ENCODE data around the gene PSMB7.

Gene PSMB7

DNA sequence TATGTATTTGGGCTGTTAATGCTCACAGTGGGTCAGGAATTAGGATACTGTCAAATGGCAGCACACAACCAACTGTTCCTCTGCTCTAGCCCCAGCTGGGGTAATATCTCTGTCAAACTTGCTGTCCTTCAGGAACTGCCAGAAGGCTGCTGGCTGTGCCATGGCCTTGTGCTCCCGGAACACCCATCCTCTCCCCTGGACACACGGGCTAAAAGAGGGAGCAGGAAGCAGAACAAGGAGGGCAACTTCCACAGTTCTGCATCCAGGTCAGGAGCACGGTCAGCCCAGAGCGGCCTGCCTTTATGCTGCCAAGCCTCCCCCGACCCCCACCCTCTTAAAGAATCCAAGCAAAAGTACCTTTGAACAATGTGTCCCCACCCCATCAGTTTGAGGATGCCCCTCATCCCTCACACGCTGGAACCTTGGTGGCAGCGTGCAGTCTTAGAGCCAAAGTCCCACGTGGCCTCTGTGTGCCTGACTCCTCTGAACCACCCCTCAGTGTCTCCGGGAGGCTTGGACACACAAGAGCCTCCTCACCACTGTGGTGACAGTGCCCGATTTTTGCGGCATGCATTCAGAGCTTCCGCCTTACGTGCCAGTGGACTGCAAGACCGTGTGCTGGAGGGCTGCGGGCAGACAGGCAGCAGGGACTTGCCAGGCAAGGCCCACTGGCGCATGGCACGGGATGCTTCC, 60.8 kb downstream of the PSMB7 start:
- Histone ChIP-seq H3K4me3 (ENCODE audit: low read length) (no peak overlapping the region), H3K9ac (ENCODE audit: low read depth, low read length) (no peak overlapping the region), H3K4me1 (ENCODE audit: insufficient read depth, low read length) (0 out of 2 replicates have a peak, but pooled peaks cover 5% of the 10 kb centered on the region), H3K27me3 (ENCODE audit: insufficient read depth, low read length) (no peaks in the 10 kb centered on the region), H3K36me3 (ENCODE audit: insufficient read depth, low read length) (peaks cover 61% of the 10 kb centered on the region), H3K9me3 (ENCODE audit: insufficient read depth, low read depth, low read length) (no peaks in the 10 kb centered on the region), H3K27ac (ENCODE audit: low read depth, low read length) (no peak overlapping the region)
- WGBS: 90% methylated on average over 17 of the region's 17 CpGs

DNA sequence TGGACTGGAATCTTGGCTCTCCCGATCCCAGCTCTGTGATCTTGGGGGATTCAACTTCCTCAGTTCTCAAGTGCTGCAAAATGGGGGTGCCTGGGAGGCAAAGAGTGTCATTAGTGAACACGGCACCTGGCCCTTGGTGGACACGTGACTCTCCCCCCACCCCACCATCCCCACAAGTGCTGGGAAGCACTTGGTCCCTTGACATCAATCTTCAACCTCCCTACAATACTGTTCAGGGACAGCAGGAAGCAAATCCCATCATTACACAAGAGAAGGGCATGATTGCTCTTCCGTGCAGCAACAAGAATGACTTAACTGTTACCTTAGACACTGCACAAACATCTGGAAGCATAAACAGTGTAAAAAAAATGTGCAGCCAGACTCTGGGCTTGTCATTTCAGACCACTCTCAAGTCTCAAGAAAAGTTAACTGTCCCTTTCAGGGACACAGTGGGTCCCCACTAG, 61.4 kb downstream of the PSMB7 start:
- H3K27me3 ChIP-seq (ENCODE audit: insufficient read depth, low read length): no peaks in the 10 kb centered on the region
- H3K36me3 ChIP-seq (ENCODE audit: insufficient read depth, low read length): peaks cover 67% of the 10 kb centered on the region
- WGBS: 90% methylated on average over 4 of the region's 4 CpGs
- H3K27ac ChIP-seq (ENCODE audit: low read depth, low read length): no peak overlapping the region
- H3K4me3 ChIP-seq (ENCODE audit: low read length): no peak overlapping the region
- H3K9ac ChIP-seq (ENCODE audit: low read depth, low read length): no peak overlapping the region
- H3K9me3 ChIP-seq (ENCODE audit: insufficient read depth, low read depth, low read length): no peaks in the 10 kb centered on the region
- H3K4me1 ChIP-seq (ENCODE audit: insufficient read depth, low read length): 0 out of 2 replicates have a peak, but pooled peaks cover 5% of the 10 kb centered on the region

DNA sequence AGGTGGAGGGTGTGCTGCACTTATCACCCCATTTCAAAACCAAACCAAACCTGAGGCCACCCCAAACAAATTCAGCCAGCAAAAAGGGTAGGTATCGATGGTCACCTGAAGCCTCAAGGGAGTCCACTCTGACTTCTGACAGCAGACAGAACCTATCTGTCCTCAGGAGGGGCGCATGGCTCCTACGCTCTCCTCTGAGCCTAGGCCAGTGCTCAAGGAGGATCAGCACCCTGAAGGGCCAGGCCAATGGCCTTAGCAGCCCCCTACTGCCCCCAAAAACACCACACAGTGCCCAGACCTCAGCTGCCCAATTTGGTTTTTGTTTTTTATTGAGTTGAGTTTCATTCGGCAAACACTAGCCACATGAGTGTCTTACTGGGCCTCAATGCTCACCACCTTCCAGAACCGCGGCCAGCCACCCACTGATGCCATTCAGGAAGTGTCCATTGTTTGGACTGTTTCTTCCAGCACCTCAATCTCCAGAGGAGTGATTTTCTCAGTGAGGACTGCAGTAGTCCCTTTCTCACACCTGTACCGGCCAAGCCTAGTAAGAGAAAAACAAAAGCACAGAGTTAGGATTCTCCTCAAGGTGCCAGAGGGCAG, 62.0 kb downstream of the PSMB7 start:
- Histone ChIP-seq H3K9ac (ENCODE audit: low read depth, low read length) (no peak overlapping the region), H3K27ac (ENCODE audit: low read depth, low read length) (no peak overlapping the region), H3K36me3 (ENCODE audit: insufficient read depth, low read length) (peaks cover 73% of the 10 kb centered on the region), H3K9me3 (ENCODE audit: insufficient read depth, low read depth, low read length) (no peaks in the 10 kb centered on the region), H3K4me1 (ENCODE audit: insufficient read depth, low read length) (0 out of 2 replicates have a peak, but pooled peaks cover 5% of the 10 kb centered on the region), H3K4me3 (ENCODE audit: low read length) (no peak overlapping the region), H3K27me3 (ENCODE audit: insufficient read depth, low read length) (no peaks in the 10 kb centered on the region)
- 96% methylated on average over 7 of the region's 7 CpGs for WGBS

DNA sequence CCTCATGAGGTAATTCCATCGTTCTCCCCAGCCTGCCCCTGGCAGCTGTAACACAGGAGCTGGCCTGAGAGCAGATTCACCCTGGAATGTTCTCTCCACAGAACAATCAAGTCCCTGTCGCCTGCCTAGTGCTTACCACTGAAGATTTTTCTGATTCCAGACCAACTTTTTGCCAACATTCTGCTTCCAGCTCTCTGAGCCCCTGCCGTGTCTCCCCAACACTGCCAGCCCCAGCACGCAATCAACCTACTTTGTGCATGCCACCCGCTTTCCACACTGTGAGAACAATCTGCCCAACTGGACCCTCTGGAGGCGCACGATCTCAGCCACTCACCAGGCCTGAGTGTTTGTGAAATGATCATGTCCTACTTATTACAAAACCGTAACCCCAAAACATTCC, 62.6 kb downstream of the PSMB7 start:
- Histone ChIP-seq H3K27ac (ENCODE audit: low read depth, low read length) (no peak overlapping the region), H3K4me1 (ENCODE audit: insufficient read depth, low read length) (0 out of 2 replicates have a peak, but pooled peaks cover 5% of the 10 kb centered on the region), H3K4me3 (ENCODE audit: low read length) (no peak overlapping the region), H3K9ac (ENCODE audit: low read depth, low read length) (no peak overlapping the region), H3K27me3 (ENCODE audit: insufficient read depth, low read length) (no peaks in the 10 kb centered on the region), H3K36me3 (ENCODE audit: insufficient read depth, low read length) (peaks cover 79% of the 10 kb centered on the region), H3K9me3 (ENCODE audit: insufficient read depth, low read depth, low read length) (no peaks in the 10 kb centered on the region)
- WGBS: 95% methylated on average over 8 of the region's 8 CpGs

GRCh38 chr9:124351672-124352468, 63.4 kb downstream of the PSMB7 start:
- 93% methylated on average over 14 of the region's 15 CpGs for WGBS
- Histone ChIP-seq H3K27me3 (ENCODE audit: insufficient read depth, low read length) (no peaks in the 10 kb centered on the region), H3K9ac (ENCODE audit: low read depth, low read length) (no peak overlapping the region), H3K4me1 (ENCODE audit: insufficient read depth, low read length) (0 out of 2 replicates have a peak, but pooled peaks cover 5% of the 10 kb centered on the region), H3K9me3 (ENCODE audit: insufficient read depth, low read depth, low read length) (no peaks in the 10 kb centered on the region), H3K36me3 (ENCODE audit: insufficient read depth, low read length) (peaks cover 79% of the 10 kb centered on the region), H3K27ac (ENCODE audit: low read depth, low read length) (no peak overlapping the region), H3K4me3 (ENCODE audit: low read length) (no peak overlapping the region)

DNA sequence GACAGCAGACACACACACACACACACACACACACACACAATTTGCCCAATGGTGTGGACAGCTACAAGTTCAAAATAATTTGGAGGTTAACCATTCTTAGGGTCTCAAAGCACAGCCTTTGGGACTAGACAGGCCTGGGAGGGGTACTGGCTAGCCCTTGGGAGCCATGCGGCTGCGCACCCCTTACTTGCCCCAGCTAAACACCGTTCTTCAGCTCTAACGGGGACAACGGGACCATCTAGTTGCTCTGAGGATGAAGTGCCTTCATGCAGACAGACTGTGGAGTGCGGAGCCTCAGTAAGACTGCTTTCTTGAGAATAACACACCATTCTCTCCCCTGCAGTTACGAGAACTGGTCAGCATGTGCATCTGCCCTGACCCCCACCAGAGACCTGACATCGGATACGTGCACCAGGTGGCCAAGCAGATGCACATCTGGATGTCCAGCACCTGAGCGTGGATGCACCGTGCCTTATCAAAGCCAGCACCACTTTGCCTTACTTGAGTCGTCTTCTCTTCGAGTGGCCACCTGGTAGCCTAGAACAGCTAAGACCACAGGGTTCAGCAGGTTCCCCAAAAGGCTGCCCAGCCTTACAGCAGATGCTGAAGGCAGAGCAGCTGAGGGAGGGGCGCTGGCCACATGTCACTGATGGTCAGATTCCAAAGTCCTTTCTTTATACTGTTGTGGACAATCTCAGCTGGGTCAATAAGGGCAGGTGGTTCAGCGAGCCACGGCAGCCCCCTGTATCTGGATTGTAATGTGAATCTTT, 64.6 kb downstream of the PSMB7 start:
- no peak overlapping the region for H3K27ac ChIP-seq (ENCODE audit: low read depth, low read length)
- 96% methylated on average over 16 of the region's 16 CpGs for WGBS
- H3K9ac ChIP-seq (ENCODE audit: low read depth, low read length): no peak overlapping the region
- 0 out of 2 replicates have a peak, but pooled peaks cover 5% of the 10 kb centered on the region for H3K4me1 ChIP-seq (ENCODE audit: insufficient read depth, low read length)
- H3K4me3 ChIP-seq (ENCODE audit: low read length): no peak overlapping the region
- H3K36me3 ChIP-seq (ENCODE audit: insufficient read depth, low read length): peaks cover 76% of the 10 kb centered on the region
- H3K27me3 ChIP-seq (ENCODE audit: insufficient read depth, low read length): no peaks in the 10 kb centered on the region
- H3K9me3 ChIP-seq (ENCODE audit: insufficient read depth, low read depth, low read length): no peaks in the 10 kb centered on the region

GRCh38 chr9:124349675-124350493, 65.4 kb downstream of the PSMB7 start:
- Histone ChIP-seq H3K27ac (ENCODE audit: low read depth, low read length) (no peak overlapping the region), H3K27me3 (ENCODE audit: insufficient read depth, low read length) (no peaks in the 10 kb centered on the region), H3K4me3 (ENCODE audit: low read length) (no peak overlapping the region), H3K4me1 (ENCODE audit: insufficient read depth, low read length) (0 out of 2 replicates have a peak, but pooled peaks cover 5% of the 10 kb centered on the region), H3K9me3 (ENCODE audit: insufficient read depth, low read depth, low read length) (no peaks in the 10 kb centered on the region), H3K9ac (ENCODE audit: low read depth, low read length) (no peak overlapping the region), H3K36me3 (ENCODE audit: insufficient read depth, low read length) (peaks cover 72% of the 10 kb centered on the region)
- WGBS: 94% methylated on average over 25 of the region's 25 CpGs

DNA sequence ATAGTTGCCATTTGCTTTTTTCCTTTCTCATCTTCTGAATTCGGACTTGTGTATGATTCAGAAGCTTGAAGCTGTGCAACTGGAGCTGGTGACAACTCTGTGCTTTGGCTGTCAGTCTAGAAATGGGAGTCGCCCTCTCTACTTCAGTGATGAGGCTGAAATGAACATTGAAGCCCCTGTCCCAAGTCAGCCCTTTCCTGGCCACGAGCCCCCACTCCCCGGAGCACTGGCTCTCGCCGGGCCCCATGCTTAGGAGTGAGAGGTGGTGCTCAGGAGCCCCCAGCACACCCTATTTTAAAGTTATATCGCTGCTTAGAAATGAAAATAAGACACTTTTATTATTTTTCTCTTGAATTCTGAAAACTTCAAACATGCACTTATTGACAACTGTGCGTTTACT, 66.0 kb downstream of the PSMB7 start:
- Histone ChIP-seq H3K36me3 (ENCODE audit: insufficient read depth, low read length) (peaks cover 69% of the 10 kb centered on the region), H3K9me3 (ENCODE audit: insufficient read depth, low read depth, low read length) (no peaks in the 10 kb centered on the region), H3K27me3 (ENCODE audit: insufficient read depth, low read length) (no peaks in the 10 kb centered on the region), H3K4me1 (ENCODE audit: insufficient read depth, low read length) (0 out of 2 replicates have a peak, but pooled peaks cover 5% of the 10 kb centered on the region), H3K9ac (ENCODE audit: low read depth, low read length) (no peak overlapping the region), H3K4me3 (ENCODE audit: low read length) (no peak overlapping the region), H3K27ac (ENCODE audit: low read depth, low read length) (no peak overlapping the region)
- 96% methylated on average over 8 of the region's 8 CpGs for WGBS

- 95% methylated on average over 12 of the region's 12 CpGs for WGBS
- no peaks in the 10 kb centered on the region for H3K9me3 ChIP-seq (ENCODE audit: insufficient read depth, low read depth, low read length)
- no peak overlapping the region for H3K9ac ChIP-seq (ENCODE audit: low read depth, low read length)
- no peaks in the 10 kb centered on the region for H3K27me3 ChIP-seq (ENCODE audit: insufficient read depth, low read length)
- peaks cover 65% of the 10 kb centered on the region for H3K36me3 ChIP-seq (ENCODE audit: insufficient read depth, low read length)
- H3K4me3 ChIP-seq (ENCODE audit: low read length): no peak overlapping the region
- H3K4me1 ChIP-seq (ENCODE audit: insufficient read depth, low read length): peaks cover 6% of the 10 kb centered on the region; the same call in 1 of the 2 replicates
- no peak overlapping the region for H3K27ac ChIP-seq (ENCODE audit: low read depth, low read length)
Measured at GRCh38 chr9:124348831-124349230, 66.4 kb downstream of the PSMB7 start.

DNA sequence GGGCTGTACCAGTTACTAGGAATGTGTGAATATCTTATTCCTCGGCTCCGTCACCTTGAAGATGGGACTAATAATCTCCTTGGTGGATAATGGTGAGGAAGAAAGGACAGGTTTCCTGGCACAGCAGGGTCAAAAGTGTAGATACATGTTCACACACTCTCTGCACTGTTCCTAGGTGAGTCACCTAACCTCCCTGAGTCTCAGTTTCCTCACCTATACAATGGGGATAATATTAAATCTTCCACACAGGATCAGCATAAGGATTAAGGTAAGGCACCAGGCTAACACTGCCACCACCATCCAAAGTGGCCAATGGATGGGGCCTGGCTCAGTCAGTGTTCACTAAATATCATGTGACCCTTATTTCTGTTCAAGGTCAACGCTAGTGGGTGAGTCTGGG, 66.9 kb downstream of the PSMB7 start:
- WGBS: 95% methylated on average over 3 of the region's 3 CpGs
- H3K4me1 ChIP-seq (ENCODE audit: insufficient read depth, low read length): peaks cover 11% of the 10 kb centered on the region; the same call in 1 of the 2 replicates
- H3K4me3 ChIP-seq (ENCODE audit: low read length): no peak overlapping the region
- H3K36me3 ChIP-seq (ENCODE audit: insufficient read depth, low read length): peaks cover 60% of the 10 kb centered on the region
- no peak overlapping the region for H3K27ac ChIP-seq (ENCODE audit: low read depth, low read length)
- no peak overlapping the region for H3K9ac ChIP-seq (ENCODE audit: low read depth, low read length)
- no peaks in the 10 kb centered on the region for H3K27me3 ChIP-seq (ENCODE audit: insufficient read depth, low read length)
- no peaks in the 10 kb centered on the region for H3K9me3 ChIP-seq (ENCODE audit: insufficient read depth, low read depth, low read length)
